GM20000 (cell line): ENCODE measurements around the gene SMCHD1.

Experiments
- DNase-seq: peaks from one replicate; pipeline ENCODE4 v3.0.0; 2012; ENCODE audit warnings: low spot score
- TF ChIP-seq, protein P1 (sequence below): IDR thresholded peaks from 2 replicates; pipeline ENCODE4 v1.5.1; 2012; ENCODE audit warnings: mild to moderate bottlenecking, control low read depth; ENCODE audit errors: extremely low read depth, missing control alignments

Gene SMCHD1

DNA sequence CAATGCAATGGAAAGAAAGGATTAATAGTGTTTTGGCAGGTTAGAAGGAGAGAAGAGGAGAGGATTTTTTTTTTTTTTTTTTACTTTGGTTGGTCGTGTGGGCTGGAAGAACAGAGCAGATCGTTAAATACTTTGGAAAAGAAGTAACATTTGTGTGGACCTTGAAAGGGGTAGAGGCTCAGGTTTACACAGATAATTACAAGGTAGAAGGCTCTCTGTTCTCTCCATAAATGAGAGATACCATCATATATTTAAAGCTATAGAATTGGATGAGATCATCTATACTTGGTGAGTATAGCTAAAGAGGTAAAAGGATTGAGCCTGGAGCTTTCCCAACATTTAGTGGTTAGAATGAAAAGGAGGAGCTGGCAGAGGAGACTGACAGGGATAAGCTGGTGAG lies 49.0 kb downstream of the SMCHD1 start:
- TF ChIP-seq, protein P1, sequence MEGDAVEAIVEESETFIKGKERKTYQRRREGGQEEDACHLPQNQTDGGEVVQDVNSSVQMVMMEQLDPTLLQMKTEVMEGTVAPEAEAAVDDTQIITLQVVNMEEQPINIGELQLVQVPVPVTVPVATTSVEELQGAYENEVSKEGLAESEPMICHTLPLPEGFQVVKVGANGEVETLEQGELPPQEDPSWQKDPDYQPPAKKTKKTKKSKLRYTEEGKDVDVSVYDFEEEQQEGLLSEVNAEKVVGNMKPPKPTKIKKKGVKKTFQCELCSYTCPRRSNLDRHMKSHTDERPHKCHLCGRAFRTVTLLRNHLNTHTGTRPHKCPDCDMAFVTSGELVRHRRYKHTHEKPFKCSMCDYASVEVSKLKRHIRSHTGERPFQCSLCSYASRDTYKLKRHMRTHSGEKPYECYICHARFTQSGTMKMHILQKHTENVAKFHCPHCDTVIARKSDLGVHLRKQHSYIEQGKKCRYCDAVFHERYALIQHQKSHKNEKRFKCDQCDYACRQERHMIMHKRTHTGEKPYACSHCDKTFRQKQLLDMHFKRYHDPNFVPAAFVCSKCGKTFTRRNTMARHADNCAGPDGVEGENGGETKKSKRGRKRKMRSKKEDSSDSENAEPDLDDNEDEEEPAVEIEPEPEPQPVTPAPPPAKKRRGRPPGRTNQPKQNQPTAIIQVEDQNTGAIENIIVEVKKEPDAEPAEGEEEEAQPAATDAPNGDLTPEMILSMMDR, result no peak
- DNase-seq, result no peak

DNA sequence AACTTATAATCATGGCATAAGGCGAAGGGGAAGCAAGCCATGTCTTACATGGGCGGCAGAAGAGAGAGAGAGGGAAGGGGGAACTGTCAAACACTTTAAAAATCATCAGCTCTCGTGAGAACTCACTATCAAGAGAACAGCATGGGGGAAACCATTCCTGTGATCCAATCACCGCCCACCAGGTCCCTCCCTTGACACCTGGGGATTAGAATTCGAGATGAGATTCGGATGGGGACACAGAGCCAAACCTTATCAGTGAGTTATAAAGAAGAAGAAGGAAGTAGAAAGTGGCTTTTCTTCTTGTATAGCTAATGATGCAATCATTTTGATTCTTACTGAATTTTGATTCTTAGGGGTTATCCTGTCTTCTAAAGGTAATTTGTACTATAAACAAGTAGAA lies 51.4 kb downstream of the SMCHD1 start:
- DNase-seq, result no peak
- TF ChIP-seq, protein P1, result no peak

DNA sequence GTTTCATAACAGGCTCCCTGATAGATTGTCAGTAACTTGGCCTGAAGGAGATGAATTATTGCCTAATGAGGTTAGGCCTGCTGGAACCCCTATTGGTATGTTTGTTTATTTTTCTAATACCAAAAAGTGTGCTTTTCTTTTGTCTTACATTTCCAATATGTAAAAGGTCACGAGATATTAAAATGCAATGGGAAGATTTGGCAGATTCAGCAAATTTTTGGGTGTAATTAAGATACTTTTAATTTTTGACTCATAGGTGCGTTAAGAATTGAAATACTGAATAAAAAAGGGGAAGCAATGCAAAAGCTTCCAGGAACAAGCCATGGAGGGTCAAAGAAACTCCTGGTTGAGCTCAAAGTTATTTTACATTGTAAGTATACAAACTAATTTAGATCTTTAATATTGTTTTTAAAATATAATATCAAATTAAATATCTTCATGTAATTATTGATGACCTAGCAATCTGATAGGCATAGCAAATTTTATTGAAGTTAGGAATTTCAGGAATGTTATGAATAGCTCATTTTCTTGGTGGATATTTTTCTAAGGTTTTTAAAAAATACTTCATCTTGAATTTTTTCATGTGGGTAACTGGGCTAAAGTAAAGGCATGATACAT lies 52.1 kb downstream of the SMCHD1 start:
- DNase-seq, result no peak
- TF ChIP-seq, protein P1, result no peak

DNA sequence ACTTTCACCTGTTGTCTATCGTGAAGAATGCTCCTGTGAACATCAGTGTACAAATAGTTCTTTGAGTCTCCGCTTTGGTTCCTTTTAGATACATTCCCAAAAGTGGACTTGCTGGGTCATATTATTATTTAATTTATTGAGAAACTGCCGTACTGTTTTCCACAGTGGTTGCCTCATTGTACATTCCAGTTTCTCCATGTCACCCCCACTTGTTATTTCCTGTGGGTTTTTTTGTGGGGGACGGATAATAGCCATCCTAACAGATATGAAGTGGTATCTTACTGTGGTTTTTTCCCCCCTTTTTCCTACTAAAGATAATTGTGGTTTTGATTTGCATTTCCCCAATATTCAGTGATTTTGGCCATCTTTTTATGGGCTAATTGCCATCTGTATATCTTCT lies 53.8 kb downstream of the SMCHD1 start:
- TF ChIP-seq, protein P1, result no peak

DNA sequence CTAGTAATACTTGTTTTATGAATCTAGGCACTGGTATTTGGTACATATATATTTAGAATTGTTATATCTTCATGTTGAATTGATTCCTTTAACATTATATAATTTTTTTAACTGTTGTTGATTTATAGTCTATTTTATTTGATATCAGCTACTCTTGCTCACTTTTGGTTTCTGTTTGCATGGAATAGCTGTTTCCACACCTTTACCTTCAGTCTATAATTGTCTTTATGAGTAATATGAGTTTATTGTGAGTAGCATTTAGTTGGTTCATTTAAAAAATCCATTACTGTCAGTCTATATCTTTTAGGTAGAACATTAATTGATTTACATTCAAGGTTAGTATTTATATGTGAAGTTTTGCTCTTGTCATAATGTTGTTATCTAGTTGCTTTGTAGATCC lies 58.6 kb downstream of the SMCHD1 start:
- TF ChIP-seq, protein P1, result no peak
- DNase-seq, result no peak

More for the DNA sequence above, 53.8 kb downstream of the SMCHD1 start:
- DNase-seq, result no peak

DNA sequence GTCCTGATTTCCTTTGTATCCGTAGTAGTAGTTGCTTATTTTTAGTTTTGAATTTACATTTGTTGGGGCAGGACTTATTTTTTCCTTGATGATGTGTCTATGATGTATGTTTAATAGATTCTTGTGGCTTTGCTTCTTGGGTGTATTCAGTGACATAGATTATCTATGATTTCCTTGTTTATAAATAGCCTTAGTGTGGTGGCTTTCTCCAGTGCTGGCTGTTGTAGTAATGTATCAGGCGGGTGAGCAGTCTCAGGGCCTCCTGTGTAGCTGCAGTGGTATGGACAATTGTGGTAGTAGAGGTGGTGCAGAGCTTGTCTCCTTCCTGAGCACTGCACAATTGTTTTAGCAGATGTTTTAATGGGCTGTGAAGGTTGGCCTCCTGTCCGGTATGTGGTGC lies 60.5 kb downstream of the SMCHD1 start:
- TF ChIP-seq, protein P1, result no peak
- DNase-seq, result no peak

DNA sequence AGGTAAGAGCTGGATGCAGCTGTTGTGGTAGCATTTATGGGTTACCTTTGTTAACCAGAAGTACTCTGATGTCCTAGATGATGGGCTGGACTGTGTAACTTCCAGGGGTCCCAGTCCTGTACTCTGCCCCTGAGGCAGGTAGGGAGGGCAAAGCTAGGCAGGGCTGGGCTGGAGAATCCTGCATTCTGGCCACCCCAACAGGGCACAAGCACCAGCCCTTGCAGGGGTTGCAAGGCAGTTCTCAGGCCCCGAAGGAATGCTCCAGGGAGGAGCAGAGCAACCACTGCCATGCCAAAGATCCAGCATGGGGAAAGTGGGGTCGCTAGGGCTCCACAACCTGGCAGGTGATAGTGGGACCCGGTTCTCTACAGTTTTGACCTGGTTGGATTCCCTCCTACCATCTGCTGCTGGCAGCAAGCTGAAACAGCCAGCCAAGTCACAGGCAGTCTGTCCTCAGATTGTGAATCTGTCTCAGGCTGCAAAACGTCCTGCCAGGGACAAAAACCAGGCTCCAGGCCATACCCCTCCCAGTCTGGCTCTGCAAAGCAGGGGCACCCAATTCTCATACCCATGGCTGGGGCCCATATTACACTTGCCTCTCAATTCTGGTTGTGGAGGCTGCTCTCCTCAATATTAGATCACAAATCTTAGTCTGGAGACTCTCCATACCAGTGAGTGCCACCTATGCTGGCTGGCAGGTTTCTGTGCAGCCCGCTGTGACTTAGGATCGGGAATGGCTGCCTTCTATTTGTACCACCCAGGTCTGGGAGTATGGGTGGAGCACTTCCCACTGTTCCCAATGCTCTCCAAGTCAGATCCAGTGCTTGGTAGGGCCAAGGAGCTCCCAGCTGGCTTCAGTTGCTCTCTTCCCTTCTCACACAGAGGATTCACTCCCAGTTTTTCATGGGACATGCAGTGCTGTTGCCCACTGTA lies 61.1 kb downstream of the SMCHD1 start:
- DNase-seq, result no peak
- TF ChIP-seq, protein P1, result no peak
